GM12874 (cell line): ENCODE data around the gene SYS1.

ENCODE experiments used
- TF ChIP-seq, protein P1 (sequence below): IDR thresholded peaks from 2 replicates; pipeline ENCODE4 v1.5.1; 2011; ENCODE audit warnings: low read depth, mild to moderate bottlenecking, control low read depth, low read length, moderate library complexity; ENCODE audit not compliant: insufficient read depth

The SYS1 gene

GRCh38 chr20:45353746-45354145 is 9.2 kb upstream of the SYS1 start:
- TF ChIP-seq, protein P1, sequence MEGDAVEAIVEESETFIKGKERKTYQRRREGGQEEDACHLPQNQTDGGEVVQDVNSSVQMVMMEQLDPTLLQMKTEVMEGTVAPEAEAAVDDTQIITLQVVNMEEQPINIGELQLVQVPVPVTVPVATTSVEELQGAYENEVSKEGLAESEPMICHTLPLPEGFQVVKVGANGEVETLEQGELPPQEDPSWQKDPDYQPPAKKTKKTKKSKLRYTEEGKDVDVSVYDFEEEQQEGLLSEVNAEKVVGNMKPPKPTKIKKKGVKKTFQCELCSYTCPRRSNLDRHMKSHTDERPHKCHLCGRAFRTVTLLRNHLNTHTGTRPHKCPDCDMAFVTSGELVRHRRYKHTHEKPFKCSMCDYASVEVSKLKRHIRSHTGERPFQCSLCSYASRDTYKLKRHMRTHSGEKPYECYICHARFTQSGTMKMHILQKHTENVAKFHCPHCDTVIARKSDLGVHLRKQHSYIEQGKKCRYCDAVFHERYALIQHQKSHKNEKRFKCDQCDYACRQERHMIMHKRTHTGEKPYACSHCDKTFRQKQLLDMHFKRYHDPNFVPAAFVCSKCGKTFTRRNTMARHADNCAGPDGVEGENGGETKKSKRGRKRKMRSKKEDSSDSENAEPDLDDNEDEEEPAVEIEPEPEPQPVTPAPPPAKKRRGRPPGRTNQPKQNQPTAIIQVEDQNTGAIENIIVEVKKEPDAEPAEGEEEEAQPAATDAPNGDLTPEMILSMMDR, result no peak

- TF ChIP-seq, protein P1, result no peak
Measured at GRCh38 chr20:45354423-45355208, 8.3 kb upstream of the SYS1 start.

DNA sequence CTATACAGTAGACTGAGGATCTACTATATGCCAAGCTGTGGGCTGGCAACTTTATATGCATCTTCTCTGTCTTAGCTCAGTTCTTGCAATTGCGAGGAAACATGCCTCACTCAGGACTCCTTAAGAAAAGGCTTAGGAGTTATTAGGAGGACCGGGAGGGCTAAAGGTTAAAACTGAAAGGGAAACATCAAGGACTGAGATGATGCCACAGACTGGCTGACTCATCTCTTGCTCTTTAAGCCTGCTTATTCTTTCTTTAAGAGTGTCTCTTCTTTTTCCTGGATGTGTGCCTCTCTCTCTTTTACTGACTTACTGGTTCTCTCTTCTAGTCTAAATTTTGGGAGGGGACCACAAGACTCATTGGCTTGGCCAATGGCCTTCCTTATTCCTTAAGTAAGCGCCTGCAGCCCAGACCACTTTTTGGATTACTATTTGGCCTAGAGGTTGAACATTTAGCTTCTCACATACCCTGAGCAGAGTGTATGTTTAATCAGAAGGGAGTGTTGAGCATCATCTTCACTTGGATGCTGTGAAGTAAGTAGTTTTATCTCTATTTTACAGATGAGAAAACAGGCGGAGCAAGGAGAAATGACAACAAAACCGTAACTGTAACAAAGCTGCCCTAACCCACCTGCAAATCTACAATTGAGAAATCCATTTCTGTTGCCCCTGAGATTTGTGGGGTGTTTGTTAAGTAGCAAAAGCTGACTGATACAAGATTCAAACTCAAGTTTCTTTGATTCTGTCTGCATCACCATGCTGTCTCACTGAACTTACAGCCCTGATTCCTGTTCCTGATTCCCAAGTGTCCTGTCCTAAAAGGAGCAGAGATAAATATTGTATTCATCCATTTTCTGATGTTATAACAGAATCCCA is 7.5 kb upstream of the SYS1 start:
- TF ChIP-seq, protein P1, result no peak

DNA sequence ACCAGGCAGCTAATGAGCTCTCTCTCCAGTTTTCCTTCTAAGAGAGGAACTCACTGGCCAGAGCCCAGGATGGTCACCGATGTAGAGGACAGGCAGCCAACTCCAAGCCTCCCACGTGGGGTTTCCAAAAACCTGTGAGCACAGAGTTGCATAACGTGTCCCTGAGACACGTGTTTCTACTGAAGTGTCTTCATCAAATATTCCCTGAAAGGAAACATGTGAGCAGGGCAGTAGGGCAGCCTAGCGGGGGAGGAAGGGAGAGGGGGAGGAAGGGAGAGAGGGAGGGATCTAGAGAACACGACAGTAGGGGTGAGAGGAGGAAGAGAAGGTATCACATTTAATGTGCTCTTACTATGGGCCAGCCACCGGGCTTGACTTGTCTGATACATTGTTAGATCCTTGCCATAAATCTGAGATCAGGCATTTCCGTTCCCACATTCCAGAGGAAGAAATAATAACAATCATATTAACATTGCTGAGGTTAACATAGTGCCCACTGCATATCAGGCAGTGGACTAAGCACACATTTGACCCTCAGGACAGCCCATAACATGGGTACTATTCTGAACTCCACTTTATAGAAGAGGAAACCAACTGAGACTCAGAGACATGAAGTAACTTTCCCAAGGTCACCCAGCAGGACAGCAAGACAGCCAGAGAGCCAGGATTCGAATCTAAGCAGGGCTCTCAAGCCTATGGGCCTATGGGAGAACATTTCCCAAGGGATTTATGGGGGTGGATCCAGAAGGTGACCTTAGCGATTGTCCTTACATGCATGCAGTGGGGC is 4.5 kb upstream of the SYS1 start:
- TF ChIP-seq, protein P1, result no peak

GRCh38 chr20:45359069-45359405 is 3.9 kb upstream of the SYS1 start:
- TF ChIP-seq, protein P1, result no peak

DNA sequence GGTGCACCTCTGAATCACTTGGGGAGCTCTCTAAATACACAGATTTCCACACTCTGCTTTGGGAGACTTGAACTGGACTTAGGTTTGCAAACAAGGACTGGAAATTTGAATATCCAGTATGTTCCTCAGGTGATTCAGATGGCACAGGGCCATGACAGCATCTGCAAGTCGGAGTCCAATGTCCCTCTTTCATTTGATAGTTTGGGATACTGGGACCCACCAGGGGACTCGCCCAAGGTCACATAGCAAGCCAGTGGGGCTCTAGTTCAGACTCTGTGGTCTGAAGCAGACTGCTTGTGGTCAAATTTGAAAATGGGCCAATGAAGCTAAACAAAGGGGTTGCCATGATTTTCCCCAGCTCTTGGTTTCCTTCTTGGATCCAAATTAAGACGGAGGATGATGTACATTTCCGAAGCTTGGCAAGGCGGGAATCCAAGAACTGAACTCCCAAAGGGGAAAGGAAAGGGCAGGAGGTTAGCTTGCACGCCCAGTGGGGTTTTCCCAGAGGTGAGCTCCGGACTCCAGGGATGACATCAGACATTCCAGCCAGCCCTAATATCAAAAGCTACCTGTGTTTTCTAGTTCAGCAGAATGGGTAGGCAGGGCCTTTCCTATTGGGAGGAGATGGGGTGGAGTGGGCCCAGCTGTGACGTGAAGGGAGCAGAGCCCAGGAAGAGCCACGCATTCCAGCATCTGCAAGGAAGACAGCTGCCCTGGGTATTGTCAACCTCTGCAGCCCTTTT is 3.4 kb upstream of the SYS1 start:
- TF ChIP-seq, protein P1, result no peak
